OCI-LY7 (cell line): Measurements from ENCODE around the gene NT5C2. TPM values are rescaled to one million over a fixed set of nuclear protein-coding genes. Genes with fewer than 3 reads are reported as not detected.
"Not testable (repeated sequence)": the region's sequence is repeated elsewhere in the genome, so short reads cannot be mapped to it uniquely, and the experiment has no call there.

Experiments
- BruUV-seq: library from RNA; stranded (reverse); fragments of 400-500 nt; replicated peaks from 2 replicates; lab custom pipeline; 2021; lab: Mats Ljungman, UMichigan
- CTCF ChIA-PET: fragments of 300-600 bp; sonication (Branson Sonifier 250); formaldehyde crosslinking; loops from one replicate; lab custom pipeline; 2022; ENCODE audit warnings: antibody characterized with exemption; ENCODE audit not compliant: unreplicated experiment; lab: Charles Lee
- POLR2A ChIA-PET: fragments of 300-600 bp; sonication (Branson Sonifier 250); formaldehyde crosslinking; loops from one replicate; lab custom pipeline; 2022; ENCODE audit warnings: antibody characterized with exemption; lab: Charles Lee
- DNase-seq: peaks from one replicate; pipeline ENCODE4 v3.0.0-alpha.2; 2015; ENCODE audit warnings: low spot score
- H2AFZ ChIP-seq: fragments of 200-600 bp; sonication (generic), shearing (Covaris generic); 2 replicates; pipeline ENCODE4 v1.6.1; 2014; ENCODE audit warnings: mild to moderate bottlenecking, antibody characterized with exemption, low read length, moderate library complexity
- H3K27ac ChIP-seq: fragments of 200-600 bp; sonication (generic); 2 replicates; pipeline ENCODE4 v1.5.1; 2014; ENCODE audit warnings: mixed run types, low read depth, mild to moderate bottlenecking, moderate library complexity, low read length, inconsistent platforms; ENCODE audit not compliant: poor library complexity, severe bottlenecking
- H3K36me3 ChIP-seq: fragments of 200-600 bp; sonication (generic); 2 replicates; pipeline ENCODE4 v1.6.1; 2014; ENCODE audit warnings: mild to moderate bottlenecking, antibody characterized with exemption, low read length, moderate library complexity, mixed read lengths; ENCODE audit not compliant: insufficient read depth
- H3K4me1 ChIP-seq: fragments of 200-600 bp; sonication (generic); 2 replicates; pipeline ENCODE4 v1.5.1; 2014; ENCODE audit warnings: mild to moderate bottlenecking, low read length; ENCODE audit not compliant: insufficient read depth, poor library complexity, severe bottlenecking
- H3K4me2 ChIP-seq: fragments of 200-600 bp; sonication (generic); 2 replicates; pipeline ENCODE4 v1.6.1; 2014; ENCODE audit warnings: mild to moderate bottlenecking, low read length
- H3K4me3 ChIP-seq: fragments of 200-600 bp; sonication (generic); 2 replicates; pipeline ENCODE4 v1.5.1; 2014; ENCODE audit warnings: mild to moderate bottlenecking, low read depth, low read length; ENCODE audit not compliant: poor library complexity, severe bottlenecking
- H3K79me2 ChIP-seq: fragments of 200-600 bp; sonication (generic); 2 replicates; pipeline ENCODE4 v1.6.1; 2016; ENCODE audit warnings: low read depth, mild to moderate bottlenecking, low read length, moderate library complexity, mixed read lengths; ENCODE audit not compliant: insufficient read depth
- H3K9me2 ChIP-seq: fragments of 200-600 bp; sonication (generic); 2 replicates; pipeline ENCODE4 v1.6.1; 2016; ENCODE audit warnings: mild to moderate bottlenecking, low read length, mixed read lengths; ENCODE audit not compliant: insufficient read depth
- H3K9me3 ChIP-seq: fragments of 200-600 bp; sonication (generic); 2 replicates; pipeline ENCODE4 v1.6.1; 2014; ENCODE audit warnings: mild to moderate bottlenecking, mixed run types, low read length, mixed read lengths
- H4K20me1 ChIP-seq: fragments of 200-600 bp; sonication (generic); 2 replicates; pipeline ENCODE4 v1.6.1; 2014; ENCODE audit warnings: mild to moderate bottlenecking, antibody characterized with exemption, low read length, moderate library complexity, mixed read lengths; ENCODE audit not compliant: insufficient read depth
- EZH2phosphoT487 ChIP-seq: fragments of 200-600 bp; sonication (generic); IDR thresholded peaks from 2 replicates; pipeline ENCODE4 v1.6.1; 2018; ENCODE audit warnings: low read depth, borderline replicate concordance, mild to moderate bottlenecking, mixed run types, antibody characterized with exemption, low read length, moderate library complexity, mixed read lengths
- intact Hi-C: fragments of 100-400 bp; cut with micrococcal nuclease; formaldehyde crosslinking; loops from one replicate; pipeline ENCODE4 v1.10.0; 2022; ENCODE audit not compliant: unreplicated experiment
- total RNA-seq, 2 experiments: library from RNA; depleted of rRNA in 1 of 2; stranded (reverse); fragments of >200 nt in 1 of 2; shearing (Covaris generic) in 1 of 2; gene quantifications; 2 replicates each; pipeline ENCODE4 v1.2.3, GENCODE V29; 2014 to 2022
- TF ChIP-seq, protein P1 (sequence below): fragments of 200-600 bp; sonication (generic); conservative IDR thresholded peaks from 2 replicates; pipeline ENCODE4 v1.5.1; 2014; ENCODE audit warnings: mild to moderate bottlenecking, antibody characterized with exemption, low read length, moderate library complexity, mixed read lengths

The NT5C2 gene
- total RNA-seq, 2 experiments from 2014 or later = 72.0 to 87.3 TPM

DNA sequence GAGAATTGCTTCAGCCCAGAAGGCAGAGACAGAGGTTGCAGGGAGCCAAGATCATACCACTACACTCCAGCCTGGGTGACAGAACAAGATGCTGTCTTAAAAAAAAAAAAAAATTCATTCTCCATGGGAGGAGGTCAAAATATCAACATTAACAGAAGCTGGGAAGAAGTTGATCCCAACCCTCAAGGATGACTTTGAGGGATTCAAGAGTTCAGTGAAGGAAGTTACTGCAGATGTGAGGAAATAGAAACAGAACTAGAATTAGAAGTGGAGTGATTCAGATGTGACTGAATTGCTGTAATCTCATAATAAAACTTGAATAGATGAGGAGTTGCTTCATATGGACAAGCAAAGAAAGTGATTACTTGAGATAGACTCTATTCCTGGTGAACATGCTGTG, 32.9 kb upstream of the NT5C2 start:
- no peak for DNase-seq
- Histone ChIP-seq H3K9me3 (peaks cover 11% of the 10 kb centered on the region), H3K4me2 (no peak overlapping the region), H3K4me3 (no peak overlapping the region), H3K9me2 (no peaks in the 10 kb centered on the region), H2AFZ (no peak overlapping the region), H3K27ac (no peak overlapping the region), H3K36me3 (no peaks in the 10 kb centered on the region), H3K79me2 (no peaks in the 10 kb centered on the region), H3K4me1 (no peaks in the 10 kb centered on the region), H4K20me1 (no peaks in the 10 kb centered on the region)
- TF ChIP-seq EZH2phosphoT487 = no peak
- TF ChIP-seq, protein P1, sequence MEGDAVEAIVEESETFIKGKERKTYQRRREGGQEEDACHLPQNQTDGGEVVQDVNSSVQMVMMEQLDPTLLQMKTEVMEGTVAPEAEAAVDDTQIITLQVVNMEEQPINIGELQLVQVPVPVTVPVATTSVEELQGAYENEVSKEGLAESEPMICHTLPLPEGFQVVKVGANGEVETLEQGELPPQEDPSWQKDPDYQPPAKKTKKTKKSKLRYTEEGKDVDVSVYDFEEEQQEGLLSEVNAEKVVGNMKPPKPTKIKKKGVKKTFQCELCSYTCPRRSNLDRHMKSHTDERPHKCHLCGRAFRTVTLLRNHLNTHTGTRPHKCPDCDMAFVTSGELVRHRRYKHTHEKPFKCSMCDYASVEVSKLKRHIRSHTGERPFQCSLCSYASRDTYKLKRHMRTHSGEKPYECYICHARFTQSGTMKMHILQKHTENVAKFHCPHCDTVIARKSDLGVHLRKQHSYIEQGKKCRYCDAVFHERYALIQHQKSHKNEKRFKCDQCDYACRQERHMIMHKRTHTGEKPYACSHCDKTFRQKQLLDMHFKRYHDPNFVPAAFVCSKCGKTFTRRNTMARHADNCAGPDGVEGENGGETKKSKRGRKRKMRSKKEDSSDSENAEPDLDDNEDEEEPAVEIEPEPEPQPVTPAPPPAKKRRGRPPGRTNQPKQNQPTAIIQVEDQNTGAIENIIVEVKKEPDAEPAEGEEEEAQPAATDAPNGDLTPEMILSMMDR = no peak
- POLR2A ChIA-PET = interaction anchor here (0.7 kb wide), 1 partner anchor 136 kb away, joined by 4 read pairs; no protein-coding TSS in a partner anchor
- BruUV-seq = no TSS peak
- CTCF ChIA-PET = no interaction called here
- intact Hi-C loops = no loop called here

DNA sequence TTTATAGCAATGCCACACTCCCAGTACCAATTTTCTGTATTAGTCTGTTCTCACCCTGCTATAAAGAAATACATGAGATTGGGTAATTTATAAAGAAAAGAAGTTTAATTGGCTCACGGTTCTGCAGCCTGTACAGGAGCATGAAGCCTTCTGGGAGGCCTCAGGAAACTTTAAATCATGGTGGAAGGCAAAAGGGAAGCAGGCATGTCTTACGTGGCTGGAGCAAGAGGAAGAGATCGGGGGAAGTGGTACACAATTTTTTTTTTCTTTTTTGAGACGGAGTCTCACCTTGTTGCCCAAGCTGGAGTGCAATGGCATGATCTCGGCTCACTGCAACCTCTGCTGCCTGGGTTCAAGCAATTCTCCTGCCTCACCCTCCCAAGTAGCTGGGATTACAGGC, 31.6 kb upstream of the NT5C2 start:
- peaks cover 11% of the 10 kb centered on the region for H3K9me3 ChIP-seq
- H3K4me2 ChIP-seq, H3K79me2 ChIP-seq, intact Hi-C loops, BruUV-seq, H3K9me2 ChIP-seq, H3K4me3 ChIP-seq, H4K20me1 ChIP-seq, H2AFZ ChIP-seq, DNase-seq, H3K27ac ChIP-seq, H3K4me1 ChIP-seq, H3K36me3 ChIP-seq, POLR2A ChIA-PET, CTCF ChIA-PET: not testable (repeated sequence)

DNA sequence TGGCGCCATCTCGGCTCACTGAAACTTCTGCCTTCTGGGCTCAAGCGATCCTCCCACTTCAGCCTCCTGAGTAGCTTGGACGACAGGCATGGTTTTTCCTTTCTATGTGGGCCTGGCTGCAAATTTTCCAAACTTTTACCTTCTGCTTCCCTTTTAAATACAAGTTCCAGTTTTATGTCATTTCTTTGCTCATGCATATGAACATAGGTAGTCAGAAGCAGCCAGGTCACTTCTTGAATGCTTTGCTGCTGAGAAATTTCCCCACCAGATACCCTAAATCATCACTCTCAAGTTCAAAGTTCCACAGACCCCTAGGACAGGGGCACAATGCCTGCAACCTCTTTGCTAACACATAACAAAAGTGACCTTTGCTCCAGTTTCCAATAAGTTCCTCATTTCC, 31.1 kb upstream of the NT5C2 start:
- CTCF ChIA-PET = no interaction called here
- H3K4me3 ChIP-seq = no peak overlapping the region
- no peak overlapping the region for H3K27ac ChIP-seq
- no peak overlapping the region for H2AFZ ChIP-seq
- no peaks in the 10 kb centered on the region for H4K20me1 ChIP-seq
- TF ChIP-seq, protein P1 = no peak
- TF ChIP-seq EZH2phosphoT487 = no peak
- no TSS peak for BruUV-seq
- no peaks in the 10 kb centered on the region for H3K79me2 ChIP-seq
- POLR2A ChIA-PET = no interaction called here
- no peaks in the 10 kb centered on the region for H3K9me2 ChIP-seq
- no peak overlapping the region for H3K4me2 ChIP-seq
- intact Hi-C loops = no loop called here
- peaks cover 11% of the 10 kb centered on the region for H3K9me3 ChIP-seq
- peak; percentile 11 for DNase-seq
- H3K36me3 ChIP-seq = no peaks in the 10 kb centered on the region
- no peaks in the 10 kb centered on the region for H3K4me1 ChIP-seq

DNA sequence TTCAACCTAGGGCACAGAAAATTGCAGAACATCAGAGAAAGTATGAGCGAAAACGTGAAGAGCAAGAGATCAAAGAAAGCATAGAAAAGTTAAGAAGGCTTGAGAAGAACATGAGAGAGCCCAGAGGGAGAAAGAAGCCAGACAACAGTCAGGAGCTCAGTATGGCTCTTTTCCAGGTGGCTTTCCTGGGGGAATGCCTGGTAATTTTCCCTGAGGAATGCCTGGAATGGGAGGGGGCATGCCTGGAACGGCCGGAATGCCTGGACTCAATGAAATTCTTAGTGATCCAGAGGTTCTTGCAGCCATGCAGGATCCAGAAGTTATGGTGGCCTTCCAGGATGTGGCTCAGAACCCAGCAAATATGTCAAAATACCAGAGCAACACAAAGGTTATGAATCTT, 23.3 kb upstream of the NT5C2 start:
- DNase-seq, H3K9me3 ChIP-seq, H2AFZ ChIP-seq, H3K27ac ChIP-seq, CTCF ChIA-PET, H4K20me1 ChIP-seq, H3K4me3 ChIP-seq, intact Hi-C loops, BruUV-seq, H3K4me1 ChIP-seq, H3K79me2 ChIP-seq, H3K36me3 ChIP-seq, H3K9me2 ChIP-seq, H3K4me2 ChIP-seq: not testable (repeated sequence)
- POLR2A ChIA-PET = interaction anchor here (0.5 kb wide), 1 partner anchor 327 kb away, joined by 3 read pairs; no protein-coding TSS in a partner anchor
